ENCODE measurements around the gene EPB41L4B. TPM values are rescaled to one million over a fixed set of nuclear protein-coding genes. Genes with fewer than 3 reads are reported as not detected.

EPB41L4B gene
- total and polyA plus RNA-seq, 2 donors from 2014 or later, result 6.5 to 7.7 TPM

DNA sequence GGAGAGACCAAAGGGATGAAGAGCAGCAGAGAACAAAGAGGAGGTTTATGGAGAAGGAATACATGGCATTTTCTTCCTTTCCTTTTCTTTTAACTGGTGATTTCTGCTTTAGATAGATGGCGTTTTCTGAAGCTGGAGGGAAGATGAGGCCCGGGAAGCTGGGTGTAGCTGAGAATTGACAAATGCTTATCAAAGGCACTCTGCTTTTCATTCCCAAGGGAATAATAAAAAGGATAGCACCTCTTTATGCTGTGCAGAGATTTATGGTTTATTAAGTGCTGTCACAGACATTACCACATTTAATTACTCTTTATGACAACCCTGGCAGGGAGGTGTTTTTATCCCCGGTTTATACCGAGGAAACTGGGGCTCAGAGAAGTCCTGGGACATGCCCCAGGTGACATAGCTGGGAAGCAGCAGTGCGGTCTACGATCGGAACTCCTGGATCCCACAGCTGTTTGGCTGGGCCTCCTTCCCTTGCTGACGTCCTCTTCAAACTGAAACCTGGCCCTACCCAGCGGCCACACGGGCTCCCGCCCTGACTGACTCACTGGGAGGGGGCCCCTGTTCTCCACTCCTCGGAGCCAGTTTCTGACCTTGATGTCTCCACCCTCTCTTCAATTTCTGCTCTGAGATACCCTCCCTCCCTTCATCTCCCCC is 8.2 kb upstream of the EPB41L4B start:
- Histone ChIP-seq H3K36me3 (ENCODE audit: control insufficient read depth in 2 of 3, insufficient read depth in 3 of 3, low read length in 3 of 3) (no peaks in the 10 kb centered on the region), H3K27me3 (ENCODE audit: control insufficient read depth, insufficient read depth, low read length) (no peaks in the 10 kb centered on the region), H3K4me1 (ENCODE audit: control insufficient read depth in 2 of 3, insufficient read depth in 2 of 3, low read depth in 1 of 3, low read length in 3 of 3) (peaks cover 0 to 6% (median 0%) of the 10 kb centered on the region in 3 donors), H3K27ac (ENCODE audit: low read depth in 2 of 2, low read length in 2 of 2) (peak overlapping the region; percentile 75 to 77), H3K9ac (ENCODE audit: low read length in 3 of 3) (peak overlapping the region in 1 of 3 donors; percentile 20), H3K4me3 (ENCODE audit: low read length in 3 of 3) (no peak overlapping the region), H3K9me3 (ENCODE audit: control insufficient read depth in 2 of 3, insufficient read depth in 1 of 3, low read length in 3 of 3) (no peaks in the 10 kb centered on the region)
- DNase-seq, result peak; percentile 40 to 85 (median 56)
- FAIRE-seq, result no peak
- intact Hi-C loops (cut with DNase I), result no loop called here
- TF ChIP-seq, protein P1, sequence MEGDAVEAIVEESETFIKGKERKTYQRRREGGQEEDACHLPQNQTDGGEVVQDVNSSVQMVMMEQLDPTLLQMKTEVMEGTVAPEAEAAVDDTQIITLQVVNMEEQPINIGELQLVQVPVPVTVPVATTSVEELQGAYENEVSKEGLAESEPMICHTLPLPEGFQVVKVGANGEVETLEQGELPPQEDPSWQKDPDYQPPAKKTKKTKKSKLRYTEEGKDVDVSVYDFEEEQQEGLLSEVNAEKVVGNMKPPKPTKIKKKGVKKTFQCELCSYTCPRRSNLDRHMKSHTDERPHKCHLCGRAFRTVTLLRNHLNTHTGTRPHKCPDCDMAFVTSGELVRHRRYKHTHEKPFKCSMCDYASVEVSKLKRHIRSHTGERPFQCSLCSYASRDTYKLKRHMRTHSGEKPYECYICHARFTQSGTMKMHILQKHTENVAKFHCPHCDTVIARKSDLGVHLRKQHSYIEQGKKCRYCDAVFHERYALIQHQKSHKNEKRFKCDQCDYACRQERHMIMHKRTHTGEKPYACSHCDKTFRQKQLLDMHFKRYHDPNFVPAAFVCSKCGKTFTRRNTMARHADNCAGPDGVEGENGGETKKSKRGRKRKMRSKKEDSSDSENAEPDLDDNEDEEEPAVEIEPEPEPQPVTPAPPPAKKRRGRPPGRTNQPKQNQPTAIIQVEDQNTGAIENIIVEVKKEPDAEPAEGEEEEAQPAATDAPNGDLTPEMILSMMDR (IDR thresholded peaks at IDR 0.05; ENCODE audit: borderline replicate concordance, extremely low read depth, insufficient read depth), result no peak

DNA sequence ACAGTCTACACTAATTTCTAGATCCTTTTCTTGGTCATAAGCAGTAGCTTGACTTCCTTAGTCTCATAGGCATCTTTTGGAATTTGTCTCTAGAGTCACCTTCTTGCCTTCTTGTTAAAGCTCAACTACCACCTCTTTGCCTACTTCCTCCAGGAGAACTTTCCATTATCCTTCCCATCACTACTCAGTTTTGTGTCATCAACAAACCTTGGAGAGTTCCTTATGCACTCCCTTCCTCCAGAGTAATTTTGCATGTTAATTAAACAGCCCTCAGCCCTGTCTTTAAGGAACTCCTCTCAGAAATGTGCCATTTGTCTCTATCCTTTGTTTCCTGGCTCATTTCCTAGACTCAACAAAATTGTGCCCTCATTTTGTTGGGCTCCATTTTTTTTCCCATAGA is 4.2 kb upstream of the EPB41L4B start:
- intact Hi-C loops (cut with DNase I), result no loop called here
- DNase-seq, result no peak
- Histone ChIP-seq H3K9ac (ENCODE audit: low read length in 3 of 3) (no peak overlapping the region), H3K4me3 (ENCODE audit: low read length in 3 of 3) (no peak overlapping the region), H3K27ac (ENCODE audit: low read depth in 2 of 2, low read length in 2 of 2) (no peak overlapping the region), H3K4me1 (ENCODE audit: control insufficient read depth in 2 of 3, insufficient read depth in 2 of 3, low read depth in 1 of 3, low read length in 3 of 3) (peaks cover 0 to 3% (median 3%) of the 10 kb centered on the region in 3 donors), H3K9me3 (ENCODE audit: control insufficient read depth in 2 of 3, insufficient read depth in 1 of 3, low read length in 3 of 3) (no peaks in the 10 kb centered on the region), H3K27me3 (ENCODE audit: control insufficient read depth, insufficient read depth, low read length) (no peaks in the 10 kb centered on the region), H3K36me3 (ENCODE audit: control insufficient read depth in 2 of 3, insufficient read depth in 3 of 3, low read length in 3 of 3) (no peaks in the 10 kb centered on the region)
- TF ChIP-seq, protein P1 (IDR thresholded peaks at IDR 0.05; ENCODE audit: borderline replicate concordance, extremely low read depth, insufficient read depth), result no peak
- FAIRE-seq, result no peak

DNA sequence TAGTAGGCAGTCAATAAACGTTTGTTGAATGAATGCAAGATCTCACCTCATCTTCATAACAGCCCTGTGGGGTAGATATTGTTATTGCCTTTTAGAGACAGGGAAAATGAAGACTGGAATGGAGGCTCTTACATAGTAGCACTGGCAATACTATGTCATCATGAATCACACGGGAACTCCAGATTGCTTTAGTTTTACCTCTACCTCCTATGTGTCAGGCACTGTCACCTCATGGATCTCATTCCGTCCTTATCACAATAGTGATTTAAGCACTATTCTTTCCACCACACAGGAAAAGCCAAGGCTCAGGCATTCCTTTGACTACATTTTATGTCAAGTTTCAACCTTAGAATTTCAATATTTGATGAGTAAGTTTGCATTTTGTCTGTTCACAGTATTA is 2.9 kb upstream of the EPB41L4B start:
- Histone ChIP-seq H3K4me1 (ENCODE audit: control insufficient read depth in 2 of 3, insufficient read depth in 2 of 3, low read depth in 1 of 3, low read length in 3 of 3) (peaks cover 0 to 3% (median 2%) of the 10 kb centered on the region in 3 donors), H3K9me3 (ENCODE audit: control insufficient read depth in 2 of 3, insufficient read depth in 1 of 3, low read length in 3 of 3) (no peaks in the 10 kb centered on the region), H3K27ac (ENCODE audit: low read depth in 2 of 2, low read length in 2 of 2) (no peak overlapping the region), H3K4me3 (ENCODE audit: low read length in 3 of 3) (no peak overlapping the region), H3K27me3 (ENCODE audit: control insufficient read depth, insufficient read depth, low read length) (no peaks in the 10 kb centered on the region), H3K36me3 (ENCODE audit: control insufficient read depth in 2 of 3, insufficient read depth in 3 of 3, low read length in 3 of 3) (no peaks in the 10 kb centered on the region), H3K9ac (ENCODE audit: low read length in 3 of 3) (no peak overlapping the region)
- no peak for FAIRE-seq
- intact Hi-C loops (cut with DNase I), result no loop called here
- no peak for DNase-seq
- TF ChIP-seq, protein P1 (IDR thresholded peaks at IDR 0.05; ENCODE audit: borderline replicate concordance, extremely low read depth, insufficient read depth), result no peak

Measured in kidney (tissue), 14 donors.